ENCODE measurements around the gene STPG4.

DNA sequence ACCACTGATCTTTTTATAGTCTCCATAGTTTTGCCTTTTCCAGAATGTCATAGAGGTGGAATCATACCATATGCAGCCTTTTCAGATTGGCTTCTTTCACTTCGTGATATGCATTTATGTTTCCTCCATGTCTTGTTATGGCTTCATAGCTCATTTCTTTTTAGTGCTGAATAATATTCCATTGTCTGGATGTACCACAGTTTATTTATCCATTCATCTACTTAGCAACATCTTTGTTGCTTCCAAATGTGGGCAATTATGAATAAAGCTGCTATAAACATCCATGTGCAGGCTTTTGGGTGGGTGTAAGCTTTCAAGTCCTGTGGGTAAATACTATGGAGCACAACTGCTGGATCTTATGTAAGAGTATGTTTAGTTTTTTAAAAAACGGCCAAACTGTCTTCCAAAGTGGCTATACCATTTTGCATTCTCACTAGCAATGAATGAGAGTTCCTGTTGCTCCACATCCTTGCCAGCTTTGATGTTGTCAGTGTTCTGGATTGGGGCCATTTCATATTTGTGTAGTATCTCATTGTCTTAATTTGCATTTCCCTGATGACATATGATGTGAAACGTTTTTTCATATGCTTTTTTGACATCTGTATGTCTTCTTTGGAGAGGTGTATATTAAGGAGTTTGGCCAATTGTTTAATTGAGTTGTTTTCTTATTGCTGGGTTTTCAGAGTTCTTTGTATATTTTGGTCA is 20.6 kb downstream of the STPG4 start:
- TF ChIP-seq, protein P1, sequence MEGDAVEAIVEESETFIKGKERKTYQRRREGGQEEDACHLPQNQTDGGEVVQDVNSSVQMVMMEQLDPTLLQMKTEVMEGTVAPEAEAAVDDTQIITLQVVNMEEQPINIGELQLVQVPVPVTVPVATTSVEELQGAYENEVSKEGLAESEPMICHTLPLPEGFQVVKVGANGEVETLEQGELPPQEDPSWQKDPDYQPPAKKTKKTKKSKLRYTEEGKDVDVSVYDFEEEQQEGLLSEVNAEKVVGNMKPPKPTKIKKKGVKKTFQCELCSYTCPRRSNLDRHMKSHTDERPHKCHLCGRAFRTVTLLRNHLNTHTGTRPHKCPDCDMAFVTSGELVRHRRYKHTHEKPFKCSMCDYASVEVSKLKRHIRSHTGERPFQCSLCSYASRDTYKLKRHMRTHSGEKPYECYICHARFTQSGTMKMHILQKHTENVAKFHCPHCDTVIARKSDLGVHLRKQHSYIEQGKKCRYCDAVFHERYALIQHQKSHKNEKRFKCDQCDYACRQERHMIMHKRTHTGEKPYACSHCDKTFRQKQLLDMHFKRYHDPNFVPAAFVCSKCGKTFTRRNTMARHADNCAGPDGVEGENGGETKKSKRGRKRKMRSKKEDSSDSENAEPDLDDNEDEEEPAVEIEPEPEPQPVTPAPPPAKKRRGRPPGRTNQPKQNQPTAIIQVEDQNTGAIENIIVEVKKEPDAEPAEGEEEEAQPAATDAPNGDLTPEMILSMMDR (IDR thresholded peaks at IDR 0.05; ENCODE audit: control extremely low read depth in 1 of 3, insufficient read depth in 1 of 3, low read depth in 1 of 3, low read length in 3 of 3): no peak
- no peak for TF ChIP-seq RAD21 (IDR thresholded peaks at IDR 0.05 in 1 of 2, conservative IDR thresholded peaks at IDR 0.05 in 1 of 2; ENCODE audit: low read depth in 2 of 2, low read length in 2 of 2)
- no peak for TF ChIP-seq ZNF274 (IDR thresholded peaks at IDR 0.05; ENCODE audit: borderline replicate concordance, extremely low read depth, low read length)
- no peak for TF ChIP-seq NRF1 (IDR thresholded peaks at IDR 0.05; ENCODE audit: low read depth, low read length)
- no peak for TF ChIP-seq JUND (IDR thresholded peaks at IDR 0.05; ENCODE audit: low read length)
- TF ChIP-seq SIN3A (conservative IDR thresholded peaks at IDR 0.05 in 1 of 2, IDR thresholded peaks at IDR 0.05 in 1 of 2; ENCODE audit: low read depth in 1 of 2, low read length in 2 of 2): no peak
- TF ChIP-seq, protein P2, sequence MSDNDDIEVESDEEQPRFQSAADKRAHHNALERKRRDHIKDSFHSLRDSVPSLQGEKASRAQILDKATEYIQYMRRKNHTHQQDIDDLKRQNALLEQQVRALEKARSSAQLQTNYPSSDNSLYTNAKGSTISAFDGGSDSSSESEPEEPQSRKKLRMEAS (IDR thresholded peaks at IDR 0.05): no peak
- TF ChIP-seq EZH2 (IDR thresholded peaks at IDR 0.05; ENCODE audit: low read depth, low read length, severe bottlenecking): no peak
- TF ChIP-seq, protein P3, sequence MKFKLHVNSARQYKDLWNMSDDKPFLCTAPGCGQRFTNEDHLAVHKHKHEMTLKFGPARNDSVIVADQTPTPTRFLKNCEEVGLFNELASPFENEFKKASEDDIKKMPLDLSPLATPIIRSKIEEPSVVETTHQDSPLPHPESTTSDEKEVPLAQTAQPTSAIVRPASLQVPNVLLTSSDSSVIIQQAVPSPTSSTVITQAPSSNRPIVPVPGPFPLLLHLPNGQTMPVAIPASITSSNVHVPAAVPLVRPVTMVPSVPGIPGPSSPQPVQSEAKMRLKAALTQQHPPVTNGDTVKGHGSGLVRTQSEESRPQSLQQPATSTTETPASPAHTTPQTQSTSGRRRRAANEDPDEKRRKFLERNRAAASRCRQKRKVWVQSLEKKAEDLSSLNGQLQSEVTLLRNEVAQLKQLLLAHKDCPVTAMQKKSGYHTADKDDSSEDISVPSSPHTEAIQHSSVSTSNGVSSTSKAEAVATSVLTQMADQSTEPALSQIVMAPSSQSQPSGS (IDR thresholded peaks at IDR 0.05; ENCODE audit: low read length): no peak
- no peak for TF ChIP-seq TAF1 (IDR thresholded peaks at IDR 0.05; ENCODE audit: low read depth, low read length)
- TF ChIP-seq JUN (IDR thresholded peaks at IDR 0.05; ENCODE audit: low read depth, low read length): no peak

All from H1 (cell line).